Measurements from ENCODE around the gene SPATS2.

The SPATS2 gene

DNA sequence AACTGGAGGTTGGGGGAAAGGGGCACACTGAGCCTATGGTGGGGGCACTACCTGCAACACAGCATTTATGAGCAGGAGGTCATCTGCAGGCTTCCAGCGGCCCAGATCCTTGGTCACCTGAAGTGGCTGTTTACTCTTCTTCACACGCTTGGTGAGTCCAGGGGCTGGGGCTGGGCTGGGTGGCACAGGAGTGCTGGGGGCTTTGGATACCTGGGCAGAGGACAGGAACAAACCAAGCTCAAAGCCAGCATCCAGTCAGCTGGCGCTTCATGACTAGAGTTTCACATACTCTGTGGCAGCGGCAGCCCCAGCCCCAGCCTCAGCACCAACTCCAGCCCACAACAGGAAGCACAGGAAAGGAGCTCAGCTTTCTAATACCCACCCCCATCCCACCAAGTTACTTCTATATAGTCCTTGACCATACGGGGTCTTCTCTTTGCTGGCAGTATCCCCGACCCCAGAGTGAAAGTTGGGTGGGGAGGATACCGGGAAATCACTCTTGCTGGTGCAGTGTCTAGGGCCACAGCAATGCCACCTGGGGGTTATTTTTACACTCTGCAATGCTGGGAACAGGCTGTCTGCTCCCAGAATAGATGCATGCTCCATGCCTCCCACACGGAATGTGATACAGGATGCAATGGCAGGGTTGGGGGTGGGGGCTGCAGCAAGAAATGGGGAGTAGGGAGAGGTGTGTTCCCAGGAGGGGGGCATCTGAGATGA, 197.6 kb downstream of the SPATS2 start:
- H3K36me3 ChIP-seq (ENCODE audit: control insufficient read depth, insufficient read depth, low read length) = peaks cover 31% of the 10 kb centered on the region
- no peak overlapping the region for H3K4me3 ChIP-seq (ENCODE audit: low read length)
- no peak for DNase-seq (ENCODE audit: low read depth, low spot score)
- no peaks in the 10 kb centered on the region for H3K27me3 ChIP-seq (ENCODE audit: control insufficient read depth, insufficient read depth, low read length)
- no CpG with 5 or more reads among the region's 8 CpGs for WGBS (ENCODE audit: insufficient coverage, insufficient read length)
- no peaks in the 10 kb centered on the region for H3K4me1 ChIP-seq (ENCODE audit: control insufficient read depth, insufficient read depth, low read length)
- no peak overlapping the region for H3K27ac ChIP-seq (ENCODE audit: low read length)
- no peaks in the 10 kb centered on the region for H3K9me3 ChIP-seq (ENCODE audit: control insufficient read depth, insufficient read depth, low read length)

DNA sequence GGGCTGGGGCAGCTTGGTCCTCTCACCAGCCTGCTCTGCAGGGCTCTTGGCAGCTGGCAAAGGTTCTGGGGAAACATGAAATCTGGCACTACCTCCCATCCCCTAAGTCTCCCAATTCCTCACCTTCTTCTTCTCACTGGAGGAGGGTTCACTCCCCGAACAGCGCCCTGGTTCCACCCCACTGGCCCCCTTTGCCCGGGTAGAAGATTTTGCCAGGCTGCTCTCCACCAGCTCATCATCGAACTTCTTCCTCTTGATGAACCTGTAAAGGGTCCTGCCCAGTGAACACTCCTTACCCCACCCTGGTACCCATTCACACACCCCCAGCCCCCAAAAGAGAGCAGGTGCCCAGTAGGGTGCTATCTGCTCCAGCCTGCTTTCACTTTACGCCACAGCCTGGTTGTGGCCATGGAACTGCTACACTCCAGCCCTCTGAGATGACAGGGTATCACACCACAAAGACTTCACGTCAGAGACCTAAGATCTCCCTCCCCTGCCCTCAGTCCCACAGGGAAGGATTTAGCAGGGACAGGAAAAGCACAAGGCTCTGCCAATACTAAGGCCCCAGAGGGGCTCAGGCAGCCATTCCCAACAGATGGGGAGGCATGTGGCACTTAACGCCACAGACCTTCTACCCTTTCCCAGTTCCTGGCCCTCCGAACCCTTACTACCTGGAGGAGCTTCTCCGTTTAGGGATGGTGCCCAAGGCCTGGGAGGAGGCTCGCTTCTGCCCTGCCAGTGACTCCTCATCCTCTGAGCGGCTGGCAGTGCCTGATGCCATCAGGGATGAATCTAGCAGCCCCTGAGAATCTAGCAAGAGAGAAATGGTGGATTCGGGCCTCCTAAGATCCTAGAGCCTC, 198.4 kb downstream of the SPATS2 start:
- Histone ChIP-seq H3K36me3 (ENCODE audit: control insufficient read depth, insufficient read depth, low read length) (peaks cover 25% of the 10 kb centered on the region), H3K27ac (ENCODE audit: low read length) (no peak overlapping the region), H3K9me3 (ENCODE audit: control insufficient read depth, insufficient read depth, low read length) (no peaks in the 10 kb centered on the region), H3K27me3 (ENCODE audit: control insufficient read depth, insufficient read depth, low read length) (no peaks in the 10 kb centered on the region), H3K4me1 (ENCODE audit: control insufficient read depth, insufficient read depth, low read length) (no peaks in the 10 kb centered on the region), H3K4me3 (ENCODE audit: low read length) (no peak overlapping the region)
- no CpG with 5 or more reads among the region's 12 CpGs for WGBS (ENCODE audit: insufficient coverage, insufficient read length)
- no peak for DNase-seq (ENCODE audit: low read depth, low spot score)

DNA sequence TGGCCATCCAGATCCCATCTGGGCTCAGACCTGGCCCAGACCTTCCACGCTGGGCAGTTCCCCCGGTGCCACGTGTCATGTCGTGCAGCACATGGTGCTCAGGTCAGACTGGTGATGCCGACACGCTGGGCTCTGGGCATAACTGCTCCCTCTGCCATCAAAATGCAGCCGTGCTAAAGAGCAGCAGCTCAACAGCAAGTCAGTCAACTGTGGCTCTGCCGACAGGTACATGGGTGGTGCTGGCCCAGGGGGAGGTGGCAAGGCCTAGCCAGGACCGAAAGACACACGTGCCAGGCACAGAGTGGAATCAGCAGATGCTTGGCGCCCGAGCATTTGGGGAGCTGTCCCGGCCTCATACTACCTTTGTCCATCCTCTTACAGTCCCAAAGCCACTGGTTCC, 199.1 kb downstream of the SPATS2 start:
- no peak overlapping the region for H3K4me3 ChIP-seq (ENCODE audit: low read length)
- no peaks in the 10 kb centered on the region for H3K9me3 ChIP-seq (ENCODE audit: control insufficient read depth, insufficient read depth, low read length)
- no CpG with 5 or more reads among the region's 13 CpGs for WGBS (ENCODE audit: insufficient coverage, insufficient read length)
- no peaks in the 10 kb centered on the region for H3K27me3 ChIP-seq (ENCODE audit: control insufficient read depth, insufficient read depth, low read length)
- no peaks in the 10 kb centered on the region for H3K4me1 ChIP-seq (ENCODE audit: control insufficient read depth, insufficient read depth, low read length)
- DNase-seq (ENCODE audit: low read depth, low spot score) = no peak
- no peak overlapping the region for H3K27ac ChIP-seq (ENCODE audit: low read length)
- peaks cover 24% of the 10 kb centered on the region for H3K36me3 ChIP-seq (ENCODE audit: control insufficient read depth, insufficient read depth, low read length)

DNA sequence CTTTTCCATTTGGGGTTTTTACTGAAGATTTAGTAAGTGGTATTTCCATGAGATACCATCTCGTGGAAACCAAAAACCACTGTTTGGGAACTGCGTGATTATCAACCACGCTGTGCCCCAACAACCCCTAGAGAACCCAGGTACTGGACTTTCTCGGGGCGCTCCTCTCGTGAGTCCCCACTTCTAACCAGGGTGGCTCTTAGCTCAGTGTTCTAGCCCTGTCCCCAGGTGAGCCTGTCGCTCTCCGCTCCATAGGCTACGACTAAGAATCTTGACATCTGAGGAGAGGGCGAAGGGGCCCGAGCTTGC, 200.0 kb downstream of the SPATS2 start:
- no CpG with 5 or more reads among the region's 11 CpGs for WGBS (ENCODE audit: insufficient coverage, insufficient read length)
- DNase-seq (ENCODE audit: low read depth, low spot score) = no peak
- Histone ChIP-seq H3K36me3 (ENCODE audit: control insufficient read depth, insufficient read depth, low read length) (peaks cover 24% of the 10 kb centered on the region), H3K27ac (ENCODE audit: low read length) (no peak overlapping the region), H3K27me3 (ENCODE audit: control insufficient read depth, insufficient read depth, low read length) (no peaks in the 10 kb centered on the region), H3K4me3 (ENCODE audit: low read length) (peak overlapping the region; percentile 78; the same call in 1 of the 2 replicates), H3K4me1 (ENCODE audit: control insufficient read depth, insufficient read depth, low read length) (no peaks in the 10 kb centered on the region), H3K9me3 (ENCODE audit: control insufficient read depth, insufficient read depth, low read length) (no peaks in the 10 kb centered on the region)

DNA sequence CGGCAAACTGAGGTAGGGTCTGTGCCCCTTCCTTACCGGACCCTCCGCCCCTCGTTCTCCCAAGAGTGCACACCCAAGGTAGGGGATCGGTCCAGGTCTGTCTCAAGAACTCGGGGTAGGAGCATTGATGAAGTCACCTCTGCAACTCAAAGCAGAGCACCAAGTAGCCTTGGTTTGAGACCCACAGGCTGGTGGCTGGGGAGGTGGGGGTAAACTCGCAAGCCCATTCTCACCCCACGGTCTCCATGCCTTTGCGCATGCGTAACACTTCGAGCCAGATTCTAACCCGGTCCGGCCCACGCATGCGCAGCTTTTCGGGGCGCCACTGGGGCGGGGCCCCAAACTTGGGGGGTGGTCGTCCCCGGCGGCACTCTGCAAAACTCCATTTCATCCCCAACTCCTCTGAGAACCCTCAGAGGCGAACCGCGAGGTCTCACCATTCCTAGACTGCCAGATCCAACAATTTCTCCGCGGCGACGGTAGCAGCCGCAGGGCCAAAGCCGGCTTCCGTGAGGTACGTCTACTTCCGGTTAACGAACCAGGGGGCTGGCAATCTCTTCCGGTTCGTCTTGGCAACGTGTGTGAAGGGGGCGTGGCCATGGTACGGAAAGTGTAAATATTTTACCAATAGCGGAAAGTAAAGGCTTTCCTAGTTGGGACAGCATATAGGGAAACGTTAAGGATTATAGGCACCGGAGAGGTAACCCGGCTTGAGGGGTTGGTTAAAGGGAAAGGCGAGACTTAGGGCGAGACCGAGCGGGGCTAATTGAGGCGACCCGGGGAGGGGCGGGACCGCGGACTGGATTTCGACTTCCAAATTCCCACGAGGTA, 200.6 kb downstream of the SPATS2 start, which contains the start of gene MCRS1:
Gene MCRS1, minus strand, starts transcription at position 532 of the 831 bp plus-strand sequence. CDS start 1,411 bp downstream, outside the sequence.
- peak within 1 kb of the TSS; percentile 78; the same call in 1 of the 2 replicates for H3K4me3 ChIP-seq (ENCODE audit: low read length)
- no peaks in the 10 kb centered on the region for H3K27me3 ChIP-seq (ENCODE audit: control insufficient read depth, insufficient read depth, low read length)
- no peak within 1 kb of the TSS for H3K27ac ChIP-seq (ENCODE audit: low read length)
- DNase-seq (ENCODE audit: low read depth, low spot score) = peak; percentile 82
- no peaks in the 10 kb centered on the region for H3K9me3 ChIP-seq (ENCODE audit: control insufficient read depth, insufficient read depth, low read length)
- H3K36me3 ChIP-seq (ENCODE audit: control insufficient read depth, insufficient read depth, low read length) = peaks cover 21% of the 10 kb centered on the region
- H3K4me1 ChIP-seq (ENCODE audit: control insufficient read depth, insufficient read depth, low read length) = no peaks in the 10 kb centered on the region
- no CpG with 5 or more reads among the region's 54 CpGs for WGBS (ENCODE audit: insufficient coverage, insufficient read length)

DNA sequence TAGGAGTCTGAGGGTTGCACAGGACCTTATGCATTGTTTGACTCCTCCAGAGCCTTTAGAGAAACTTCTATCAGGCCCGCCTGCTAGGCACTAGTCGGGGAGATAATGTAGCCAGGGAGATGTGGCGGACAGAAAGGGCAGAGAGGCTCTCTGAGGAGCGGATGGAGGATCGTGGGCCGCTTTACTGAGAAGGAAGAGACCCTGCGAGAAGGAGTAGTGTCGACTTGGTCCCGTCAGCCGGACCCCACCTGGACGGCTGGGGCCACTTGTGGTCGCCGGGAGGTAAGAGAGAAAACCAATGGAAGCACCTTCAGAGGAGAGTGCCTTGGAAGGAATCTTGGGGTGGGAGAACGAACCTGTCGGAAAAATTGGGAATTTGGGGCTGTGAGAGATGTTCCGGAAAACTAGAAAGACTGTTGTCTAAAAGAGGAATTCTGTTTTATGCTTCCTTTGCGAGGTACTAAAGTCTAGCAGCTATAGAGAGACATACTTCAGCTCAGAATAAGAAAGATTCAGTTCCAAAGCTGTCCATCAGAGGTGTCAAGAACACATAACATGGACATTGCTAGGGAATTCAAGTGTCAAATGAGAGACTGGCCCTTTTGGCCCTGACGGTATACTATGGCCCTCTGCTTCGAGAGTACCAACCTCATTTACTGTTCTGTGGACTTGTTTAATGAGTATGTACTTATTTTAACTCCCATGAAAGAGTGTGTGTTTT, 201.3 kb downstream of the SPATS2 start:
- H3K4me1 ChIP-seq (ENCODE audit: control insufficient read depth, insufficient read depth, low read length) = no peaks in the 10 kb centered on the region

More for the DNA sequence above, 201.3 kb downstream of the SPATS2 start:
- Histone ChIP-seq H3K27ac (ENCODE audit: low read length) (no peak overlapping the region), H3K9me3 (ENCODE audit: control insufficient read depth, insufficient read depth, low read length) (no peaks in the 10 kb centered on the region), H3K27me3 (ENCODE audit: control insufficient read depth, insufficient read depth, low read length) (no peaks in the 10 kb centered on the region), H3K36me3 (ENCODE audit: control insufficient read depth, insufficient read depth, low read length) (peaks cover 15% of the 10 kb centered on the region), H3K4me3 (ENCODE audit: low read length) (peak overlapping the region; percentile 78; the same call in 1 of the 2 replicates)
- no CpG with 5 or more reads among the region's 19 CpGs for WGBS (ENCODE audit: insufficient coverage, insufficient read length)
- no peak for DNase-seq (ENCODE audit: low read depth, low spot score)

Measured in iPS DF 6.9 (cell line).